ENCODE data around the gene IPCEF1. TPM values are rescaled to one million over a fixed set of nuclear protein-coding genes. Genes with fewer than 3 reads are reported as not detected.

IPCEF1 gene
- total RNA-seq, 4 donors from 2014 or later: 0.42 to 9.0 (median 3.1) TPM

- Histone ChIP-seq H3K4me1 (peaks cover 6% of the 10 kb centered on the region), H3K27ac (no peak overlapping the region), H3K9me3 (no peaks in the 10 kb centered on the region), H3K27me3 (no peaks in the 10 kb centered on the region), H3K36me3 (no peaks in the 10 kb centered on the region), H3K4me3 (no peak overlapping the region)
- DNase-seq (ENCODE audit: low spot score in 2 of 2): no peak
- TF ChIP-seq POLR2A (IDR thresholded peaks at IDR 0.05): no peak
- TF ChIP-seq EP300 (IDR thresholded peaks at IDR 0.05): no peak
- no peak for TF ChIP-seq POLR2AphosphoS5 (IDR thresholded peaks at IDR 0.05)
- no peak for TF ChIP-seq CTCF (IDR thresholded peaks at IDR 0.05)
- WGBS: 88% methylated on average over 5 of the region's 5 CpGs
These were observed 42.5 kb upstream of the IPCEF1 start for GRCh38 chr6:154399097-154399496.

- TF ChIP-seq POLR2AphosphoS5 (IDR thresholded peaks at IDR 0.05) (no peak), POLR2A (IDR thresholded peaks at IDR 0.05) (no peak)
- Histone ChIP-seq H3K9me3 (no peaks in the 10 kb centered on the region), H3K4me3 (no peak overlapping the region), H3K27ac (no peak overlapping the region), H3K27me3 (no peaks in the 10 kb centered on the region), H3K4me1 (peaks cover 6% of the 10 kb centered on the region), H3K36me3 (no peaks in the 10 kb centered on the region)
- WGBS: 94% methylated on average over 9 of the region's 9 CpGs
- no peak for DNase-seq (ENCODE audit: low spot score in 2 of 2)
These were observed 41.0 kb upstream of the IPCEF1 start for GRCh38 chr6:154397491-154398195.

- TF ChIP-seq POLR2AphosphoS5 (IDR thresholded peaks at IDR 0.05) (no peak), POLR2A (IDR thresholded peaks at IDR 0.05) (no peak), CTCF (IDR thresholded peaks at IDR 0.05) (no peak), EP300 (IDR thresholded peaks at IDR 0.05) (no peak)
- Histone ChIP-seq H3K4me3 (no peak overlapping the region), H3K27ac (no peak overlapping the region), H3K36me3 (no peaks in the 10 kb centered on the region), H3K27me3 (no peaks in the 10 kb centered on the region), H3K4me1 (no peaks in the 10 kb centered on the region), H3K9me3 (no peaks in the 10 kb centered on the region)
- DNase-seq (ENCODE audit: low spot score in 2 of 2): no peak
- WGBS: 92% methylated on average over 6 of the region's 6 CpGs
These were observed 39.3 kb upstream of the IPCEF1 start for GRCh38 chr6:154395878-154396277.

GRCh38 chr6:154395316-154395715, 38.7 kb upstream of the IPCEF1 start:
- TF ChIP-seq CTCF (IDR thresholded peaks at IDR 0.05) (no peak), EP300 (IDR thresholded peaks at IDR 0.05) (no peak), POLR2AphosphoS5 (IDR thresholded peaks at IDR 0.05) (no peak), POLR2A (IDR thresholded peaks at IDR 0.05) (no peak)
- no peaks in the 10 kb centered on the region for H3K36me3 ChIP-seq
- no peak for DNase-seq (ENCODE audit: low spot score in 2 of 2)
- H3K9me3 ChIP-seq: no peaks in the 10 kb centered on the region
- H3K4me3 ChIP-seq: no peak overlapping the region
- no peak overlapping the region for H3K27ac ChIP-seq
- no peaks in the 10 kb centered on the region for H3K27me3 ChIP-seq
- H3K4me1 ChIP-seq: no peaks in the 10 kb centered on the region

GRCh38 chr6:154394571-154394970, 38.0 kb upstream of the IPCEF1 start:
- TF ChIP-seq EP300 (IDR thresholded peaks at IDR 0.05): no peak
- no peak for TF ChIP-seq CTCF (IDR thresholded peaks at IDR 0.05)
- no peak for TF ChIP-seq POLR2AphosphoS5 (IDR thresholded peaks at IDR 0.05)
- TF ChIP-seq POLR2A (IDR thresholded peaks at IDR 0.05): no peak
- Histone ChIP-seq H3K4me3 (no peak overlapping the region), H3K36me3 (no peaks in the 10 kb centered on the region), H3K27me3 (no peaks in the 10 kb centered on the region), H3K9me3 (no peaks in the 10 kb centered on the region), H3K4me1 (no peaks in the 10 kb centered on the region), H3K27ac (no peak overlapping the region)
- 75% methylated on average over 3 of the region's 3 CpGs for WGBS
- DNase-seq (ENCODE audit: low spot score in 2 of 2): no peak

- H3K9me3 ChIP-seq: no peaks in the 10 kb centered on the region
- DNase-seq (ENCODE audit: low spot score in 2 of 2): no peak
- 91% methylated on average over 1 of the region's 1 CpG for WGBS
- no peak overlapping the region for H3K4me3 ChIP-seq
- TF ChIP-seq POLR2AphosphoS5 (IDR thresholded peaks at IDR 0.05): no peak
- H3K27ac ChIP-seq: no peak overlapping the region
- no peaks in the 10 kb centered on the region for H3K27me3 ChIP-seq
- no peaks in the 10 kb centered on the region for H3K36me3 ChIP-seq
- H3K4me1 ChIP-seq: no peaks in the 10 kb centered on the region
These were observed 33.4 kb upstream of the IPCEF1 start for GRCh38 chr6:154390034-154390433.

Measured in suprapubic skin (tissue), 4 donors.